ENCODE measurements around the gene MIGA2.

MIGA2 gene

GRCh38 chr9:129107651-129108050 is 71.2 kb downstream of the MIGA2 start:
- no peak overlapping the region for H3K4me3 ChIP-seq (ENCODE audit: low read depth, low read length)
- in situ Hi-C loops (cut with HindIII; ENCODE audit: low sequenced_read_pairs), result no loop called here
- DNase-seq (ENCODE audit: low read depth), result no peak
- TF ChIP-seq CTCF (IDR thresholded peaks at IDR 0.05; ENCODE audit: low read depth, low read length, missing control alignments), result no peak

GRCh38 chr9:129108083-129108804 is 71.8 kb downstream of the MIGA2 start:
- TF ChIP-seq CTCF (IDR thresholded peaks at IDR 0.05; ENCODE audit: low read depth, low read length, missing control alignments), result no peak
- in situ Hi-C loops (cut with HindIII; ENCODE audit: low sequenced_read_pairs), result no loop called here
- DNase-seq (ENCODE audit: low read depth), result no peak
- no peak overlapping the region for H3K4me3 ChIP-seq (ENCODE audit: low read depth, low read length)

- TF ChIP-seq CTCF (IDR thresholded peaks at IDR 0.05; ENCODE audit: low read depth, low read length, missing control alignments), result no peak
- in situ Hi-C loops (cut with HindIII; ENCODE audit: low sequenced_read_pairs), result no loop called here
- DNase-seq (ENCODE audit: low read depth), result no peak
- no peak overlapping the region for H3K4me3 ChIP-seq (ENCODE audit: low read depth, low read length)
These were observed 72.5 kb downstream of the MIGA2 start for GRCh38 chr9:129108805-129109536.

- no peak for DNase-seq (ENCODE audit: low read depth)
- H3K4me3 ChIP-seq (ENCODE audit: low read depth, low read length), result peak overlapping the region; percentile 86
- in situ Hi-C loops (cut with HindIII; ENCODE audit: low sequenced_read_pairs), result no loop called here
- no peak for TF ChIP-seq CTCF (IDR thresholded peaks at IDR 0.05; ENCODE audit: low read depth, low read length, missing control alignments)
These were observed 73.1 kb downstream of the MIGA2 start for GRCh38 chr9:129109537-129109903.

GRCh38 chr9:129109952-129110739 is 73.7 kb downstream of the MIGA2 start:
- TF ChIP-seq CTCF (IDR thresholded peaks at IDR 0.05; ENCODE audit: low read depth, low read length, missing control alignments), result no peak
- in situ Hi-C loops (cut with HindIII; ENCODE audit: low sequenced_read_pairs), result no loop called here
- peak overlapping the region; percentile 86 for H3K4me3 ChIP-seq (ENCODE audit: low read depth, low read length)
- no peak for DNase-seq (ENCODE audit: low read depth)

GRCh38 chr9:129110740-129111527 is 74.5 kb downstream of the MIGA2 start, which contains the start of the genes CRAT and PTPA:
CRAT (minus strand) TSS chr9:129110793; CDS start chr9:129110509, 284 bp downstream.
PTPA (plus strand) TSS chr9:129111415; CDS start chr9:129111601, 186 bp downstream.
- in situ Hi-C loops (cut with HindIII; ENCODE audit: low sequenced_read_pairs), result no loop called here

More at GRCh38 chr9:129110740-129111527, 74.5 kb downstream of the MIGA2 start, which contains the start of the genes CRAT and PTPA:
- H3K4me3 ChIP-seq (ENCODE audit: low read depth, low read length), result peak within 1 kb of the TSS; percentile 86
- DNase-seq (ENCODE audit: low read depth), result peak; percentile 72
- TF ChIP-seq CTCF (IDR thresholded peaks at IDR 0.05; ENCODE audit: low read depth, low read length, missing control alignments), result no peak

Measured in astrocyte of the cerebellum (primary cell).